Measurements from ENCODE around the gene C5orf34. TPM values are rescaled to one million over a fixed set of nuclear protein-coding genes. Genes with fewer than 3 reads are reported as not detected.

C5orf34 gene
- total and polyA plus RNA-seq, 9 of the 15 experiments (the other 6 are each of a cell fraction or from before 2014, with no cell fraction given): 13.2 to 32.6 (median 20.7) TPM

GRCh38 chr5:43482490-43483297 lies 32.3 kb downstream of the C5orf34 start (continued):
- TF ChIP-seq ZNF318 (IDR thresholded peaks at IDR 0.05; ENCODE audit: borderline replicate concordance in 1 of 2, low read depth in 1 of 2) (0 out of 4 replicates have a peak, but pooled peaks of 1 of the 2 experiments have one; percentile 11), RNF219 (CRISPR knock-in tag; IDR thresholded peaks at IDR 0.05) (no peak), MTA1 (IDR thresholded peaks at IDR 0.05; ENCODE audit: borderline replicate concordance) (no peak), ZNF408 (CRISPR knock-in tag; IDR thresholded peaks at IDR 0.05; ENCODE audit: low read depth) (no peak), MAZ (CRISPR knock-in tag; conservative IDR thresholded peaks at IDR 0.05 in 1 of 2, IDR thresholded peaks at IDR 0.05 in 1 of 2) (no peak), ZNF224 (CRISPR knock-in tag; IDR thresholded peaks at IDR 0.05) (no peak), ZNF77 (CRISPR knock-in tag; IDR thresholded peaks at IDR 0.05) (no peak), ZMIZ1 (IDR thresholded peaks at IDR 0.05; ENCODE audit: low read depth in 2 of 2, low read length in 2 of 2) (no peak), NR0B1 (IDR thresholded peaks at IDR 0.05; ENCODE audit: partially characterized antibody) (no peak), CBX2 (IDR thresholded peaks at IDR 0.05; ENCODE audit: insufficient read depth, low read length, poor library complexity, severe bottlenecking) (no peak)

Data from K562 (cell line).